Endodermal cell (in vitro differentiated cells): Measurements from ENCODE around the gene ACSS1. TPM values are rescaled to one million over a fixed set of nuclear protein-coding genes. Genes with fewer than 3 reads are reported as not detected.
A peak's percentile ranks its signal among the peaks of the same experiment; 100 is the strongest.

ENCODE experiments used
- DNase-seq: peaks from one replicate; pipeline ENCODE4 v3.0.0-alpha.2; 2017
- H3K27ac ChIP-seq: 2 replicates; pipeline ENCODE4 v1.5.1; 2013; ENCODE audit warnings: mild to moderate bottlenecking, low read depth, low read length, moderate library complexity
- H3K27me3 ChIP-seq: 2 replicates; pipeline ENCODE4 v1.6.1; 2013; ENCODE audit warnings: mild to moderate bottlenecking, low read length, moderate library complexity; ENCODE audit not compliant: insufficient read depth, control insufficient read depth, poor library complexity, severe bottlenecking
- H3K36me3 ChIP-seq: 2 replicates; pipeline ENCODE4 v1.7.0; 2013; ENCODE audit warnings: mild to moderate bottlenecking, low read length, moderate library complexity; ENCODE audit not compliant: control insufficient read depth, insufficient read depth
- H3K4me1 ChIP-seq: one replicate; pipeline ENCODE4 v1.7.0; 2013; ENCODE audit warnings: low read length; ENCODE audit not compliant: control insufficient read depth, insufficient read depth
- H3K4me3 ChIP-seq: 2 replicates; pipeline ENCODE4 v1.5.1; 2013; ENCODE audit warnings: mild to moderate bottlenecking, low read length, moderate library complexity
- H3K9ac ChIP-seq: 2 replicates; pipeline ENCODE4 v1.6.1; 2013; ENCODE audit warnings: mild to moderate bottlenecking, low read length, moderate library complexity; ENCODE audit not compliant: poor library complexity, severe bottlenecking; ENCODE audit errors: extremely low read depth
- H3K9me3 ChIP-seq: 2 replicates; pipeline ENCODE4 v1.6.1; 2013; ENCODE audit warnings: mild to moderate bottlenecking, low read length, moderate library complexity; ENCODE audit not compliant: control insufficient read depth
- H3K27ac Mint-ChIP-seq: 2 replicates; pipeline ENCODE4 v1.8.0; 2020; ENCODE audit warnings: mixed read lengths
- H3K27me3 Mint-ChIP-seq: 2 replicates; pipeline ENCODE4 v1.8.0; 2021; ENCODE audit warnings: mild to moderate bottlenecking, mixed read lengths; ENCODE audit not compliant: insufficient read depth
- H3K36me3 Mint-ChIP-seq: 2 replicates; pipeline ENCODE4 v1.8.0; 2020; ENCODE audit warnings: low read depth, mixed read lengths
- H3K4me1 Mint-ChIP-seq: 2 replicates; pipeline ENCODE4 v1.8.0; 2020; ENCODE audit warnings: mixed read lengths
- H3K4me3 Mint-ChIP-seq: 2 replicates; pipeline ENCODE4 v1.8.0; 2020; ENCODE audit warnings: mild to moderate bottlenecking, moderate library complexity, mixed read lengths
- H3K9me3 Mint-ChIP-seq: 2 replicates; pipeline ENCODE4 v1.8.0; 2020; ENCODE audit warnings: mild to moderate bottlenecking, mixed read lengths
- CTCF ChIP-seq: fragments of 200-600 bp; sonication (generic); conservative IDR thresholded peaks from 2 replicates; pipeline ENCODE4 v1.5.0; 2021; ENCODE audit warnings: antibody characterized with exemption, mild to moderate bottlenecking
- WGBS, 2 experiments: methylation state at CpG; one replicate each; pipeline versions ENCODE4 v1.1.5 to v1.1.7; 2013; ENCODE audit warnings: missing lambda C conversion rate in 2 of 2, mixed read lengths in 1 of 2; ENCODE audit not compliant: insufficient coverage in 1 of 2, insufficient read length in 1 of 2; 5-methylcytosine and 5-hydroxymethylcytosine counted together
- total RNA-seq, 2 donors: library from RNA; stranded (reverse); fragmentation: NEBNext Ultra II Directional in 1 of 2; extraction: Animal tissue kit (Norgen Biotek cat#: 25700) in 1 of 2; gene quantifications; 2 replicates in 1 of 2; 3 replicates in 1 of 2; pipeline ENCODE4 v1.2.1, GENCODE V29; 2021

Gene ACSS1
- total RNA-seq, 2 donors from 2014 or later = 0.22 TPM; not detected in 1

DNA sequence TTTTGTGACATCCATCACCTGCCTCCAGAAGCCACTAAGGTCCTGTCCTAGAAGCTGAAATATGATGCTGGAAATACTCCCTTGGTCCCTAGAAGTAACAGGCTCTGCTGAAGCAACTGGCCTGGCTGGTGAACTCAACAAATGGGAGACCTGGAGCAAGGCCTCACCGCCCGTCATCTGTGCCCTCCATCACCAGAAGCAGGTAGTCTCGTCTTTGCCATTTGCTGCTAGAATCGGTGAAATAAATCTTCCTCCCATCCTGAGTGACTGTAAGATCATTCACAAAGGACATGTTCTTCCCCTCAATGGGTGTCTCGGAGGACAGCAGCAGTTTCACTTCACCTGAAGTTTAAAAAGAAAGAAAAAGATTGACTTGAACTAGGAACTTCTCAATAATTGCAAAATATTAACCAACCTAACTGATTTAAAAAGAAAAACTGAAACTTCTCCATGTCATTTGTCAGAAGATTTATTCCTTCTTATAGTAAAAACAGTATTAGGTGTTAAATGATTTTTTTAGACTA lies 87.8 kb downstream of the ACSS1 start:
- peaks cover 67% of the 10 kb centered on the region for H3K36me3 Mint-ChIP-seq

DNA sequence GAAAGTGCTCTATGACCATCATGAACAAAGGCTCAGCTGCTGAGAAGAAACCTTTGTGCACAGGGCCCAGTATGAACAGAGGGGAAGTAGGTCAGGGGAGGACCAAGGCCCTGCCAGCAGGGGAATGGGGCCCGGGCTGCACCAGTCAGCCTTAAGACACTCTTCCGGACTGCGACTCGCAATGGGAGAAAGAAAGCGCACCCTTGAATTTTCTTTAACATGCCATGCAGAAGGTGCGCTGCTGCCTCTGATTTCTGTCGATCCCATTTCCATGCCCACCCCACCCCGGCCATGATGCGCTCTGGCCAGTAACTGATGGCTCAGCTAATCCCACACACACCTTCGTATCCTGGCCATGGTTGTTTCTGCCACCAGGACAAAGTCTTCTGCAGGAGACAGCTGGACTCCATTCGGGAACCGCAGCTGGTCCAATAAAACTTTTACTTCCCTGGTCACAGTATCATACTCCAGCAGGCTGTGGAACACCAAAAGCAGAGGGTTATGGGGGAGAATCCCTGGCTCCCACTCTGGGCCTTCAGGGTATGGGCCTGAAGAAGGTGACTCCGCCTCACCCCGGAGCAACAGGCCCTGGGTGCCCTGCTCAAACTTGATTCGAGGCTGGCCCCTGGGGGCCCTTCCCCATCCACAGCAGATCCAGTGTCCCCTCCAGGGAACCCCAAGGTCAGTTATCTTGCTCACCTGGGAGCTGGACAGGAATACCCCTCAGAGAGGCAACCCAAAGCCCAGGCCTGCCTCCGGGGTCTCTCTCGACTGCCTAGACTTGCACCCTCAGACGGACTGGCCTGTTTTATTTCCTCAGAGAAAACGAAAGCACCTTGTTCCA lies 88.5 kb downstream of the ACSS1 start:
- no peaks in the 10 kb centered on the region for H3K27me3 Mint-ChIP-seq
- no peak overlapping the region for H3K9ac ChIP-seq
- no peaks in the 10 kb centered on the region for H3K9me3 ChIP-seq
- H3K9me3 Mint-ChIP-seq = no peaks in the 10 kb centered on the region
- no peak overlapping the region for H3K27ac ChIP-seq
- no peak overlapping the region for H3K4me3 ChIP-seq
- no peak overlapping the region for H3K4me3 Mint-ChIP-seq
- H3K4me1 Mint-ChIP-seq = no peaks in the 10 kb centered on the region
- WGBS, 2 experiments = 93 to 97% methylated on average over 12 to 19 of the region's 19 CpGs
- peaks cover 67% of the 10 kb centered on the region for H3K36me3 Mint-ChIP-seq
- peaks cover 50% of the 10 kb centered on the region for H3K36me3 ChIP-seq
- TF ChIP-seq CTCF = no peak
- H3K27me3 ChIP-seq = no peaks in the 10 kb centered on the region
- DNase-seq = peak; percentile 7
- H3K4me1 ChIP-seq = no peaks in the 10 kb centered on the region
- no peak overlapping the region for H3K27ac Mint-ChIP-seq

More for the DNA sequence above, 87.8 kb downstream of the ACSS1 start:
- no peak overlapping the region for H3K4me3 ChIP-seq
- peaks cover 3% of the 10 kb centered on the region for H3K9me3 ChIP-seq
- H3K27me3 ChIP-seq = no peaks in the 10 kb centered on the region
- H3K9ac ChIP-seq = no peak overlapping the region
- 93 to 95% methylated on average over 2 to 5 of the region's 5 CpGs for WGBS, 2 experiments
- Mint-ChIP-seq H3K4me3 (no peak overlapping the region), H3K4me1 (no peaks in the 10 kb centered on the region), H3K27me3 (no peaks in the 10 kb centered on the region), H3K9me3 (no peaks in the 10 kb centered on the region), H3K27ac (no peak overlapping the region)
- H3K27ac ChIP-seq = no peak overlapping the region
- no peak for TF ChIP-seq CTCF
- H3K4me1 ChIP-seq = no peaks in the 10 kb centered on the region
- peaks cover 50% of the 10 kb centered on the region for H3K36me3 ChIP-seq
- peak; percentile 16 for DNase-seq

DNA sequence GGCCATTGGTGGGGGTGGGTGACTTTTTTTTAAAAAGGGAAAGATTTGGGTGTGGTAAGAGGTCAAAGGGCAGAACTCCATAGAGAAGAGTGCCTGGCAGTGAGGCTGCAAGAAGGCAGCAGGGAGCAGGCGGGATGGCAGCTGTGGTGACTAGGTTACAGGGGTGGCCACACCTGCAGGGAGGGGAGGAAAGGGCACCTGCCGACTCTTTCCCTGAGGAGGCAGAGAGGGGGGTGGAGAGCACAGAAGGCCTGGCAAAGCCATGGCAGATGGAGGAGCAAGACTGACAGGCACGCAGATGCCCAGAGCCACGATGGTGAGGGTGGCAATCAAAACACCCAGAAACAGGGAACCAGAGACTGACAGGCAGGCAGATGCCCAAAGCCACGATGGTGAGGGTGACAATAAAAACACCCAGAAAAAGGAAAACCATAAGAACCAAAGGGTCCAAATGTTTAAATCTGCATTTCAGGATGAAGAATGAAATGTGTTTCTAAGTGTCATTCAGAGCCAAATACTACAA lies 89.6 kb downstream of the ACSS1 start:
- Histone ChIP-seq H3K4me3 (no peak overlapping the region), H3K27me3 (no peaks in the 10 kb centered on the region), H3K9me3 (no peaks in the 10 kb centered on the region), H3K36me3 (peaks cover 54% of the 10 kb centered on the region), H3K9ac (no peak overlapping the region), H3K27ac (no peak overlapping the region), H3K4me1 (no peaks in the 10 kb centered on the region)
- no peak overlapping the region for H3K4me3 Mint-ChIP-seq
- no peak for TF ChIP-seq CTCF
- DNase-seq = peak; percentile 11
- H3K9me3 Mint-ChIP-seq = no peaks in the 10 kb centered on the region
- no peaks in the 10 kb centered on the region for H3K27me3 Mint-ChIP-seq
- peaks cover 67% of the 10 kb centered on the region for H3K36me3 Mint-ChIP-seq
- 95 to 97% methylated on average over 3 to 5 of the region's 5 CpGs for WGBS, 2 experiments
- no peaks in the 10 kb centered on the region for H3K4me1 Mint-ChIP-seq
- no peak overlapping the region for H3K27ac Mint-ChIP-seq
